ENCODE measurements around the gene RESP18. TPM values are rescaled to one million over a fixed set of nuclear protein-coding genes. Genes with fewer than 3 reads are reported as not detected.

RESP18 gene
- total RNA-seq, 1 experiment from 2014 or later: not detected

DNA sequence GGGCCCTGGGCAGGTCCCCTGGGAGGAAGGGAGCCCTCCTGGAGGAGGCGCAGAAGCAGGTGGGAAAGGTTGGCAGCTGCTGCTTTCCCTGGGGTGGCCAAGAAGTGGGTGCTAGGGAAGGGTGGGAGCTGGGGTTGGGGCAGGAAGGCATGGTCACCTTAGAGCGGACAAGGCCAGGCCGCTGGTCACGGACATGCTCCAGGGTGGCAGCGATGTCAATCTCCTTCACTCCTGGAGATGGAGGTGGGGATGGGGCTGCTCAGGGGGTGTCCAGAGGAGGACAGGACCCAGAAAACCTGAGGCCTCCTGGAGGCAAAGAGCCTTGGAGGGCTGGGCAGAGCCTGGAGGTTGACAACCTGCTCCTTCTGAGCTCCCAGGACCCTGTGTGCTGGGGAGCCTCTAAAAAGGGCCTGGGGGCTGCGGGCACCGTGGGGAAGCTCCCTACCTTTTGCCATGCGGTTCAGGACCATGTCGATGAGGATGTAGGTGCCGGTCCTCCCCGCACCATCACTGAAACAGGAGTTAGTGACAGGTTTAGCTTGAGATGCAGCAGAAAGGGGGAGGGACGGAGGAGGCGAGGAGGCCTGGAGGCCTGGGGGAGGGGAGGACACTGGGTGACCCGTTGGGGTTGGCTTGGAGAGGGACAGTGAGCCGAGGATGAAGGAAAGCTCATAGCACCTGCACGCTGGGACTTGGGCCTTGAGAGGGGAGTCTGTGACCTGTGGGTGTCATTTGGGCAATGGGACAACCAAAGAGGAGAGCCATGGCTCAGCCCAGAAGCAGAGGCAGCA, 42.0 kb downstream of the RESP18 start:
- Histone ChIP-seq H3K4me1 (ENCODE audit: control insufficient read depth, insufficient read depth, low read length) (peaks cover 4% of the 10 kb centered on the region; the same call in 1 of the 2 replicates), H3K27me3 (ENCODE audit: control insufficient read depth, insufficient read depth, low read length) (no peaks in the 10 kb centered on the region), H3K9me3 (ENCODE audit: control insufficient read depth, insufficient read depth, low read depth, low read length) (no peaks in the 10 kb centered on the region), H3K36me3 (ENCODE audit: control insufficient read depth, insufficient read depth, low read length) (no peaks in the 10 kb centered on the region), H3K4me3 (ENCODE audit: low read depth in 2 of 2, low read length in 2 of 2) (no peak overlapping the region), H3K27ac (ENCODE audit: low read length) (no peak overlapping the region)
- in situ Hi-C loops (cut with HindIII; ENCODE audit: low pct_unique_long_range_greater_than_20kb, low sequenced_read_pairs): no loop called here
- DNase-seq (ENCODE audit: low read depth, low spot score) (no peak), ATAC-seq (no peak)
- intact Hi-C loops (cut with micrococcal nuclease; ENCODE audit: unreplicated experiment): no loop called here
- POLR2A ChIA-PET: no interaction called here
- CTCF ChIA-PET: interaction anchor here (2.2 kb wide), 1 partner anchor 12 kb away, joined by 17 read pairs; the partner anchor contains the start of gene DNAJB2
- no TSS peak for BruUV-seq (replicated peaks)
- TF ChIP-seq, protein P1, sequence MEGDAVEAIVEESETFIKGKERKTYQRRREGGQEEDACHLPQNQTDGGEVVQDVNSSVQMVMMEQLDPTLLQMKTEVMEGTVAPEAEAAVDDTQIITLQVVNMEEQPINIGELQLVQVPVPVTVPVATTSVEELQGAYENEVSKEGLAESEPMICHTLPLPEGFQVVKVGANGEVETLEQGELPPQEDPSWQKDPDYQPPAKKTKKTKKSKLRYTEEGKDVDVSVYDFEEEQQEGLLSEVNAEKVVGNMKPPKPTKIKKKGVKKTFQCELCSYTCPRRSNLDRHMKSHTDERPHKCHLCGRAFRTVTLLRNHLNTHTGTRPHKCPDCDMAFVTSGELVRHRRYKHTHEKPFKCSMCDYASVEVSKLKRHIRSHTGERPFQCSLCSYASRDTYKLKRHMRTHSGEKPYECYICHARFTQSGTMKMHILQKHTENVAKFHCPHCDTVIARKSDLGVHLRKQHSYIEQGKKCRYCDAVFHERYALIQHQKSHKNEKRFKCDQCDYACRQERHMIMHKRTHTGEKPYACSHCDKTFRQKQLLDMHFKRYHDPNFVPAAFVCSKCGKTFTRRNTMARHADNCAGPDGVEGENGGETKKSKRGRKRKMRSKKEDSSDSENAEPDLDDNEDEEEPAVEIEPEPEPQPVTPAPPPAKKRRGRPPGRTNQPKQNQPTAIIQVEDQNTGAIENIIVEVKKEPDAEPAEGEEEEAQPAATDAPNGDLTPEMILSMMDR (IDR thresholded peaks at IDR 0.05): no peak
- no peak for TF ChIP-seq TCF7L2 (IDR thresholded peaks at IDR 0.05; ENCODE audit: low read depth, low read length)
- TF ChIP-seq, protein P2, sequence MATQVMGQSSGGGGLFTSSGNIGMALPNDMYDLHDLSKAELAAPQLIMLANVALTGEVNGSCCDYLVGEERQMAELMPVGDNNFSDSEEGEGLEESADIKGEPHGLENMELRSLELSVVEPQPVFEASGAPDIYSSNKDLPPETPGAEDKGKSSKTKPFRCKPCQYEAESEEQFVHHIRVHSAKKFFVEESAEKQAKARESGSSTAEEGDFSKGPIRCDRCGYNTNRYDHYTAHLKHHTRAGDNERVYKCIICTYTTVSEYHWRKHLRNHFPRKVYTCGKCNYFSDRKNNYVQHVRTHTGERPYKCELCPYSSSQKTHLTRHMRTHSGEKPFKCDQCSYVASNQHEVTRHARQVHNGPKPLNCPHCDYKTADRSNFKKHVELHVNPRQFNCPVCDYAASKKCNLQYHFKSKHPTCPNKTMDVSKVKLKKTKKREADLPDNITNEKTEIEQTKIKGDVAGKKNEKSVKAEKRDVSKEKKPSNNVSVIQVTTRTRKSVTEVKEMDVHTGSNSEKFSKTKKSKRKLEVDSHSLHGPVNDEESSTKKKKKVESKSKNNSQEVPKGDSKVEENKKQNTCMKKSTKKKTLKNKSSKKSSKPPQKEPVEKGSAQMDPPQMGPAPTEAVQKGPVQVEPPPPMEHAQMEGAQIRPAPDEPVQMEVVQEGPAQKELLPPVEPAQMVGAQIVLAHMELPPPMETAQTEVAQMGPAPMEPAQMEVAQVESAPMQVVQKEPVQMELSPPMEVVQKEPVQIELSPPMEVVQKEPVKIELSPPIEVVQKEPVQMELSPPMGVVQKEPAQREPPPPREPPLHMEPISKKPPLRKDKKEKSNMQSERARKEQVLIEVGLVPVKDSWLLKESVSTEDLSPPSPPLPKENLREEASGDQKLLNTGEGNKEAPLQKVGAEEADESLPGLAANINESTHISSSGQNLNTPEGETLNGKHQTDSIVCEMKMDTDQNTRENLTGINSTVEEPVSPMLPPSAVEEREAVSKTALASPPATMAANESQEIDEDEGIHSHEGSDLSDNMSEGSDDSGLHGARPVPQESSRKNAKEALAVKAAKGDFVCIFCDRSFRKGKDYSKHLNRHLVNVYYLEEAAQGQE (IDR thresholded peaks at IDR 0.05; ENCODE audit: insufficient read depth in 1 of 2, low read depth in 2 of 2, low read length in 1 of 2): no peak
- no peak for TF ChIP-seq POLR2AphosphoS5 (IDR thresholded peaks at IDR 0.05; ENCODE audit: low read depth, low read length)
- no peak for TF ChIP-seq SIN3A (IDR thresholded peaks at IDR 0.05; ENCODE audit: borderline replicate concordance, insufficient read depth, low read depth, low read length)

DNA sequence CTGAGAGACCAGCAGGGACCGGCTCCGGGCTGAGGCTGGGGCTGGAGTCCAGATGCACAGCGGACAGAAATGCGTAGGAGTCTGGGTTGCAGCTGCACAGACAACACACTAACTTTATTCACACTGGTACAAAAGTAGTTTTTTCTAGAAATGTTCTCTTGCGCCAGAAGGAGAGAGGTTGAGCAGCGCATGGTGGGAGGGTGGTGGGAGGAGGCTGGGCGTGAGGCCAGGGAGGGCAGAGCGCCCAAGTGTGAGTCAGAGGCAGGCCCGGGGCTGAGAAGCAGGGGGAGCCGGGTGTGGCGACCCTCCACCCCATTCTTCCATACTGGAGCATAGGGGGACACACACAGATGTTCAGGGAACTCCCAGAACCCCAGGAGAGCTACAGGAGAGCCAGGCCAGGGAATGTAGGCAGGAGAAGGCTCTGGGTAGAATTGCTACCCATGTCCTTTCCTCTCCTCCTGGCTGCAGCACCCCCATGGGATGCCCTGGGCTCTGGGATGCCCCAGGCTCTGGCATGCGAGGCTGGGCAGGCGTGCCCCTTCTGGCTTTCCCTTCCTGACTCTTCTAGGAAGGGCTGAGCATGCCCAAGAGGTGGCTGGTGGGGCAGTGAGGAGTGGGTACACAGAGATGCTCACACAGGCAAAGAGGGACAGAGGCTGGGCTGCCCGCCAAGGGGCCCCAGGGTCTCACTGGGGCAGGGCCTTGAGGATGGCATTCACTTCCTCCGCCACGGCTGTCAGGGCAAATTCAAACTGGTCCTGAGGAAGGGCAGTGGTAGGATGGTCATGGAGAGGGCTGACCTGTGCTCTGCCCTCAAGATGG, 42.8 kb downstream of the RESP18 start:
- in situ Hi-C loops (cut with HindIII; ENCODE audit: low pct_unique_long_range_greater_than_20kb, low sequenced_read_pairs): no loop called here
- no peak overlapping the region for H3K4me3 ChIP-seq (ENCODE audit: low read depth in 2 of 2, low read length in 2 of 2)
- TF ChIP-seq, protein P2 (IDR thresholded peaks at IDR 0.05; ENCODE audit: insufficient read depth in 1 of 2, low read depth in 2 of 2, low read length in 1 of 2): no peak
- H3K4me1 ChIP-seq (ENCODE audit: control insufficient read depth, insufficient read depth, low read length): peaks cover 4% of the 10 kb centered on the region; the same call in 1 of the 2 replicates
- ATAC-seq: no peak
- no peaks in the 10 kb centered on the region for H3K27me3 ChIP-seq (ENCODE audit: control insufficient read depth, insufficient read depth, low read length)
- DNase-seq (ENCODE audit: low read depth, low spot score): no peak
- H3K27ac ChIP-seq (ENCODE audit: low read length): no peak overlapping the region
- no peaks in the 10 kb centered on the region for H3K9me3 ChIP-seq (ENCODE audit: control insufficient read depth, insufficient read depth, low read depth, low read length)
- intact Hi-C loops (cut with micrococcal nuclease; ENCODE audit: unreplicated experiment): no loop called here
- BruUV-seq (replicated peaks): no TSS peak
- CTCF ChIA-PET: no interaction called here
- H3K36me3 ChIP-seq (ENCODE audit: control insufficient read depth, insufficient read depth, low read length): no peaks in the 10 kb centered on the region
- POLR2A ChIA-PET: no interaction called here
